Measurements from ENCODE around the gene SLC6A13. TPM values are rescaled to one million over a fixed set of nuclear protein-coding genes. Genes with fewer than 3 reads are reported as not detected.

Gene SLC6A13
- total and polyA plus RNA-seq, 2 experiments from 2014 or later = not detected

DNA sequence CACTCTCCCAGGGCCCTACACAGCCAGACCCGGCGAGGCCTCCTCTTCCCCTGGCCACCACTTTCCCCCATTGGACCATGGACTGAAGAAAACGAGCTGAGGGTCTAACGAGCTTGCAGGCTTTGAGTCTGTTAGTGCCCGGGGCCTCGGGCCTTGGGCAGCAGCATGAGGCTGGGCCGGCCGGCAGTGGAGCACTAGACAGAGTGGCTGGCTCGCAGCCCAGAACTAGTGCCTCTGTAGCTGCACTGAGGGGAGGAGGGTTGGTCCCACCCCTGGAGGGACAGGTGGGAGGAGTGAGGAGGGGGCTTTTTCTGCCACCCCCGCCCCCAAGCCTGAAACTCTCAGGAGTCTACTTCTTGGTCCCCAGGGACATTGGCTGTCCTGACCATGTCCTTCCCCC, 87.4 kb downstream of the SLC6A13 start:
- Histone ChIP-seq H2AFZ (no peak overlapping the region), H3K27me3 (replicated peaks; ENCODE audit: insufficient read depth) (peaks cover 9% of the 10 kb centered on the region; the same call in 1 of the 2 replicates), H3F3A (ENCODE audit: insufficient read depth) (no peaks in the 10 kb centered on the region), H3K4me1 (ENCODE audit: insufficient read depth) (peaks cover 6% of the 10 kb centered on the region), H3K36me3 (ENCODE audit: low read depth) (no peaks in the 10 kb centered on the region), H3K79me2 (ENCODE audit: insufficient read depth) (no peaks in the 10 kb centered on the region), H3K4me3 (no peak overlapping the region), H3K27ac (no peak overlapping the region), H3K9me3 (ENCODE audit: low read depth) (no peaks in the 10 kb centered on the region), H3K4me2 (ENCODE audit: unreplicated experiment) (no peak overlapping the region), H4K20me1 (ENCODE audit: insufficient read depth) (no peaks in the 10 kb centered on the region), H3K9me2 (ENCODE audit: insufficient read depth) (no peaks in the 10 kb centered on the region), H3K9ac (no peak overlapping the region)
- in situ Hi-C loops (cut with MboI) = no loop called here
- peak; percentile 19 for DNase-seq
- WGBS, 2 experiments (ENCODE audit: low coverage in 1 of 2, low lambda C conversion rate in 2 of 2, missing lambda C conversion rate in 2 of 2) = 37 to 42% methylated on average over 9 to 10 of the region's 10 CpGs
- TF ChIP-seq EZH2phosphoT487 (IDR thresholded peaks at IDR 0.05; ENCODE audit: insufficient read depth, low read depth) (no peak), EZH2 (IDR thresholded peaks at IDR 0.05; ENCODE audit: insufficient read depth, poor library complexity, severe bottlenecking) (no peak)

DNA sequence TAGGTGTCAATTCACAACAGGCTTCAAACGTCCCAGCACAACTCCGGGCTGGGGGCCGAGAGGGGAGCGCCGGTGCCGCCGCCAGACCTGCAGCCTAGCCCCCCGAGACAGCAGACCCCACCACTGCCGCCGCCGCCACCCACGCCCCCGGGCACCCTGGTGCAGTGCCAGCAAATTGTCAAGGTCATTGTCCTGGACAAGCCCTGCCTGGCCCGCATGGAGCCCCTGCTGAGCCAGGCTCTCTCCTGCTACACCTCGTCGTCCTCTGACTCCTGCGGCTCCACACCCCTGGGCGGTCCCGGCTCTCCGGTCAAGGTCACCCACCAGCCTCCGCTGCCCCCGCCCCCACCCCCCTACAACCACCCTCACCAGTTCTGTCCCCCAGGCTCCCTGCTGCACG, 88.0 kb downstream of the SLC6A13 start:
- in situ Hi-C loops (cut with MboI) = no loop called here

GRCh38 chr12:174124-174523, 88.5 kb downstream of the SLC6A13 start:
- H3K79me2 ChIP-seq (ENCODE audit: insufficient read depth) = no peaks in the 10 kb centered on the region
- H3K9me2 ChIP-seq (ENCODE audit: insufficient read depth) = no peaks in the 10 kb centered on the region
- H3K4me2 ChIP-seq (ENCODE audit: unreplicated experiment) = no peak overlapping the region
- in situ Hi-C loops (cut with MboI) = no loop called here
- whole genome bisulfite sequencing, 2 experiments (ENCODE audit: low coverage in 1 of 2, low lambda C conversion rate in 2 of 2, missing lambda C conversion rate in 2 of 2) = 53 to 60% methylated on average over 6 of the region's 6 CpGs
- no peak for DNase-seq
- peaks cover 6% of the 10 kb centered on the region for H3K4me1 ChIP-seq (ENCODE audit: insufficient read depth)
- H3F3A ChIP-seq (ENCODE audit: insufficient read depth) = no peaks in the 10 kb centered on the region
- H3K4me3 ChIP-seq = no peak overlapping the region
- TF ChIP-seq EZH2phosphoT487 (IDR thresholded peaks at IDR 0.05; ENCODE audit: insufficient read depth, low read depth) = no peak
- TF ChIP-seq EZH2 (IDR thresholded peaks at IDR 0.05; ENCODE audit: insufficient read depth, poor library complexity, severe bottlenecking) = no peak
- no peaks in the 10 kb centered on the region for H4K20me1 ChIP-seq (ENCODE audit: insufficient read depth)
- peaks cover 13% of the 10 kb centered on the region for H3K27me3 ChIP-seq (replicated peaks; ENCODE audit: insufficient read depth)
- no peak overlapping the region for H3K27ac ChIP-seq
- H3K9ac ChIP-seq = no peak overlapping the region
- no peaks in the 10 kb centered on the region for H3K9me3 ChIP-seq (ENCODE audit: low read depth)
- no peaks in the 10 kb centered on the region for H3K36me3 ChIP-seq (ENCODE audit: low read depth)
- no peak overlapping the region for H2AFZ ChIP-seq

More for the DNA sequence above, 88.0 kb downstream of the SLC6A13 start:
- 74 to 77% methylated on average over 16 to 23 of the region's 23 CpGs for WGBS, 2 experiments (ENCODE audit: low coverage in 1 of 2, low lambda C conversion rate in 2 of 2, missing lambda C conversion rate in 2 of 2)
- H3K9ac ChIP-seq = no peak overlapping the region
- no peaks in the 10 kb centered on the region for H4K20me1 ChIP-seq (ENCODE audit: insufficient read depth)
- DNase-seq = no peak
- H3K4me1 ChIP-seq (ENCODE audit: insufficient read depth) = peaks cover 6% of the 10 kb centered on the region
- no peaks in the 10 kb centered on the region for H3K36me3 ChIP-seq (ENCODE audit: low read depth)
- H3K4me2 ChIP-seq (ENCODE audit: unreplicated experiment) = no peak overlapping the region
- no peaks in the 10 kb centered on the region for H3K9me2 ChIP-seq (ENCODE audit: insufficient read depth)
- H3K4me3 ChIP-seq = no peak overlapping the region
- no peaks in the 10 kb centered on the region for H3F3A ChIP-seq (ENCODE audit: insufficient read depth)
- H3K27me3 ChIP-seq (replicated peaks; ENCODE audit: insufficient read depth) = peaks cover 9% of the 10 kb centered on the region; the same call in 1 of the 2 replicates
- H2AFZ ChIP-seq = no peak overlapping the region
- no peak for TF ChIP-seq EZH2 (IDR thresholded peaks at IDR 0.05; ENCODE audit: insufficient read depth, poor library complexity, severe bottlenecking)
- TF ChIP-seq EZH2phosphoT487 (IDR thresholded peaks at IDR 0.05; ENCODE audit: insufficient read depth, low read depth) = no peak
- no peak overlapping the region for H3K27ac ChIP-seq
- H3K79me2 ChIP-seq (ENCODE audit: insufficient read depth) = no peaks in the 10 kb centered on the region
- H3K9me3 ChIP-seq (ENCODE audit: low read depth) = no peaks in the 10 kb centered on the region

- in situ Hi-C loops (cut with MboI) = no loop called here
- Histone ChIP-seq H3K9me2 (ENCODE audit: insufficient read depth) (no peaks in the 10 kb centered on the region), H3F3A (ENCODE audit: insufficient read depth) (no peaks in the 10 kb centered on the region), H3K27me3 (replicated peaks; ENCODE audit: insufficient read depth) (peaks cover 13% of the 10 kb centered on the region), H3K9ac (no peak overlapping the region), H2AFZ (no peak overlapping the region), H3K4me3 (no peak overlapping the region), H3K27ac (no peak overlapping the region), H3K79me2 (ENCODE audit: insufficient read depth) (no peaks in the 10 kb centered on the region), H3K4me2 (ENCODE audit: unreplicated experiment) (no peak overlapping the region), H4K20me1 (ENCODE audit: insufficient read depth) (no peaks in the 10 kb centered on the region), H3K4me1 (ENCODE audit: insufficient read depth) (peaks cover 6% of the 10 kb centered on the region), H3K36me3 (ENCODE audit: low read depth) (no peaks in the 10 kb centered on the region), H3K9me3 (ENCODE audit: low read depth) (no peaks in the 10 kb centered on the region)
- 78 to 89% methylated on average over 5 to 15 of the region's 15 CpGs for WGBS, 2 experiments (ENCODE audit: low coverage in 1 of 2, low lambda C conversion rate in 2 of 2, missing lambda C conversion rate in 2 of 2)
- no peak for TF ChIP-seq EZH2 (IDR thresholded peaks at IDR 0.05; ENCODE audit: insufficient read depth, poor library complexity, severe bottlenecking)
- no peak for TF ChIP-seq EZH2phosphoT487 (IDR thresholded peaks at IDR 0.05; ENCODE audit: insufficient read depth, low read depth)
- no peak for DNase-seq
These were observed 89.9 kb downstream of the SLC6A13 start for GRCh38 chr12:172732-173161.

Measured in GM23248 (cell line).